ENCODE data around the gene APOE.
"Not testable (repeated sequence)": the region's sequence is repeated elsewhere in the genome, so short reads cannot be mapped to it uniquely, and the experiment has no call there.

APOE gene

DNA sequence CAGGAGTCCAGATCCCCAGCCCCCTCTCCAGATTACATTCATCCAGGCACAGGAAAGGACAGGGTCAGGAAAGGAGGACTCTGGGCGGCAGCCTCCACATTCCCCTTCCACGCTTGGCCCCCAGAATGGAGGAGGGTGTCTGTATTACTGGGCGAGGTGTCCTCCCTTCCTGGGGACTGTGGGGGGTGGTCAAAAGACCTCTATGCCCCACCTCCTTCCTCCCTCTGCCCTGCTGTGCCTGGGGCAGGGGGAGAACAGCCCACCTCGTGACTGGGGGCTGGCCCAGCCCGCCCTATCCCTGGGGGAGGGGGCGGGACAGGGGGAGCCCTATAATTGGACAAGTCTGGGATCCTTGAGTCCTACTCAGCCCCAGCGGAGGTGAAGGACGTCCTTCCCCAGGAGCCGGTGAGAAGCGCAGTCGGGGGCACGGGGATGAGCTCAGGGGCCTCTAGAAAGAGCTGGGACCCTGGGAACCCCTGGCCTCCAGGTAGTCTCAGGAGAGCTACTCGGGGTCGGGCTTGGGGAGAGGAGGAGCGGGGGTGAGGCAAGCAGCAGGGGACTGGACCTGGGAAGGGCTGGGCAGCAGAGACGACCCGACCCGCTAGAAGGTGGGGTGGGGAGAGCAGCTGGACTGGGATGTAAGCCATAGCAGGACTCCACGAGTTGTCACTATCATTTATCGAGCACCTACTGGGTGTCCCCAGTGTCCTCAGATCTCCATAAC lies at the start of gene APOE:
TSS of gene APOE (plus strand) at position 360 of the 724 bp plus-strand sequence. CDS start 829 bp downstream, outside the sequence.
- DNase-seq (ENCODE audit: low read depth in 2 of 2) = no peak

DNA sequence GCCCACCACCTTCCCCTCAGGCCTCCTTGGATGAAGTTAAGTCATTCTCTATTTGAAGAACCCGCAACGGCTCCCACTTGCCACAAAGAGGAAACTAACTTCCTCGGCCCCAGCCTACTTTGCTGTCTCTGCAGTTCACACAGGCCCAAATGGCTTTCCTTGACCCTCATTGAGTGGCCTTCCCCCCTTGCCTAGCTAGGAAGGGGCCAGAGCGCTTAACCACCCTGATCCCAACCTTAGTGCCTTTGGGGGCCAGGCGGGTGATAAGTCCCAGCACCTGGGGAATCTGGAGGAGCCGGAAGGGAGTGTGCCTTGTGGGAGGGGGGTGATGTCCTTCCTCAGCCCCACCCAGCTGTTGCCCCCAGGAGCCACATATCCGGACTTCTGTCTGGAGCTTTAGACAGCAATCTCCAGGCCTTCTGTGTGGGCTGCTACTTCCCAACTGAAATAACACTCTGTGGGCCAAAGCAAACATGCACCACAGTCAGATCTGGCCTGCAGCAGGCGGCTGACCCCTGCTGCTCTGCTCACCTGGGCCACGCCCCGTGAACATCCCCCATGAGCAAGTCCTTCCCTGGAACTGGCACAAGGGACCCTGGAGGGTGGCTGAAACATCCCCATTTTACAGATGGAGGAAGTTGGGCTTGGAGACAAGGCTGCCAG lies 49.0 kb upstream of the APOE start:
- no peak for DNase-seq (ENCODE audit: low read depth in 2 of 2)

DNA sequence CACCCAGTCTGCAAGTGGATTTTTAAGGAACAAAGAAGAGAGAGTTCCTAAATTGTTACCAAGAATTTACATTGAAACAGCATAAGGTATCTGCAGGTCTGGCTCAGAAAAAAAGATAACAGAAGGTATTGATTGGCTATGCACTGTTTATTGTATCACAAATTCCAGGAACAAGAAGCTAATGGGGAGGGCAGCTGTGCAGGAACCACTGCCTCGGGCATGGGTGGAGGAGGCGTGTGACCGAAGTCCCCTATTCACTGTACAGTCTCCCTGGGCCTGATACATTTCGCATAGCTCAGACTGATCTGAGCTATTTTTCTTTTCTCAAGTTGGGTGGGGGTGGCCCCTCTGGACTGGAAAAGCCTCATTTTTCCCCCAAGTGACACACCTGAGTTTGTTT lies 47.8 kb upstream of the APOE start:
- no peak for DNase-seq (ENCODE audit: low read depth in 2 of 2)

DNA sequence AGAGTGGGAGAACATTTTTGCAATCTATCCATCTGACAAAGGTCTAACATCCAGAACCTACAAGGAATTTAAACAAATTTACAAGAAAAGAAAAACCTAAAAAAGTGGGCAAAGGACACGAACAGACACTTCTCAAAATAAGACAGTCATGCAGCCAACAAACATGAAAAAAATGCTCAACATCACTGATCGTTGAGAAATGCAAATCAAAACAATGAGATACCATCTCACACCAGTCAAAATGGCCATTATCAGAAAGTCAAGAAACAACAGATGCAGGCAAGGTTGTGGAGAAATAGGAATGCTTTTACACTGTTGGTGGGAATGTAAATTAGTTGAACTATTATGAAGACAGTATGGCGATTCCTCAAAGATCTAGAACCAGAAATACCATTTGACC lies 44.0 kb upstream of the APOE start:
- not testable (repeated sequence) for DNase-seq (ENCODE audit: low read depth in 2 of 2)

DNA sequence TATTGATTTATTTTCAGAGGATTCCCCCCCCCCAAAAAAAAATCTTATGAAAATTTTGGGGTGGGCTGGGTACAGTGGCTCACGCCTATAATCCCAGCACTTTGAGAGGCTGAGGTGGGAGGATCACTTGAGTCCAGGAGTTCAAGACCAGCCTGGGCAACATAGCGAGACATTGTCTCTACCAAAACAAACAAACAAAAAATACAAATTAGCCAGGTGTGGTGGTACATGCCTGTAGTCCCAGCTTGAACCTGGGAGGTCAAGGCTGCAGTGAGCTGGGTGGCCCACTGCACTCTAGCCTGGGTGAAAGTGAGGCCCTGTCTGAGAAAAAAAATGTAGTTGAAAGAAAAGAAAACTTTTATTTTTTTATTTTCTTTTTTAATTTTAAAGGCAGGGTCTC lies 41.6 kb upstream of the APOE start:
- DNase-seq (ENCODE audit: low read depth in 2 of 2) = no peak

DNA sequence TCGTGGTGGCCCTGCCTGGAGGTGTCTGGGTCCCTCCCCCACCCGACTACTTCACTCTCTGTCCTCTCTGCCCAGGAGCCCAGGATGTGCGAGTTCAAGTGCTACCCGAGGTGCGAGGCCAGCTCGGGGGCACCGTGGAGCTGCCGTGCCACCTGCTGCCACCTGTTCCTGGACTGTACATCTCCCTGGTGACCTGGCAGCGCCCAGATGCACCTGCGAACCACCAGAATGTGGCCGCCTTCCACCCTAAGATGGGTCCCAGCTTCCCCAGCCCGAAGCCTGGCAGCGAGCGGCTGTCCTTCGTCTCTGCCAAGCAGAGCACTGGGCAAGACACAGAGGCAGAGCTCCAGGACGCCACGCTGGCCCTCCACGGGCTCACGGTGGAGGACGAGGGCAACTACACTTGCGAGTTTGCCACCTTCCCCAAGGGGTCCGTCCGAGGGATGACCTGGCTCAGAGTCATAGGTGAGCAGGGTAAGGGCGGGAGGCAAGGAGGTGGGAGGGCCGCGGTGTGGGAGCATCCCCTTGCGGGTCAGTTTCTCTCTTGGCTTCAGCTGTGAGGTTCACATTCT lies 40.3 kb upstream of the APOE start:
- no peak for DNase-seq (ENCODE audit: low read depth in 2 of 2)

DNA sequence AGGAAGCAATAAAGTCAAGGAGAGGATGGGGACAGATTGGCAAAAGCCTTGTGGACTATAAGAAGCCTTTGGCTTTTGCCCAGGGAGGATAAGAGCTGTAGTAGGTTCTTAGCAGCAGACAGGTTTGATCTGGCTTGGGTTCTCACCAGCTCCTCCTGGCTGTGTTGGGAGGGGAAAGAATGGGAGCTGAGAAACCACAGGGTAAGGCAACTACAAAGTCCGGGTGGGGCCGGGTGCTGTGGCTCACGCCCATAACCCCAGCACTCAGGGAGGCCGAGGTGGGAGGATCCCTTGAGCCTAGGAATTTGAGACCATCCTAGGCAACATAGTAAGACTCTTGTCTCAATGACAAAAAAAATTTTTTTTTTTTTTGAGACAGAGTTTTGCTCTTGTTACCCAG lies 38.9 kb upstream of the APOE start:
- DNase-seq (ENCODE audit: low read depth in 2 of 2) = no peak

DNA sequence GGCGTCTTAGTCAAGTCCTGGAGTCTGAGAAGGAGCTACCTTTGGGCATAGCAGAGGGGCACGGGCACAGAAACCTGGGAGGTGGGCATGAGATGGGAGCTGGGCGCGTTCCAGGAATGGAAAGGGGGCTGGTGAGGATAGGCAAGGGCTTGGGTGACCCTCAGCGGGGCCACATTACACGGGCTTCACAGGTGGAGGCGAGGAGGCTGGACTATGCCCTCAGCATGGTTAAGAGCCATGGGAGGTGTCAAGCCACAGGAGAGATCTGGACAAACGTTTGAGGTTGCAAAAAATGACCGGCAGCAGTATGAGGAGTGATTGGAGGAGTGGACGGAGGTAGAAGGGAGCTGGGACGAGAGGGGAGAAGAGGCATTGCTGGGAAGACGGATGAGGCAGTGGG lies 38.0 kb upstream of the APOE start:
- no peak for DNase-seq (ENCODE audit: low read depth in 2 of 2)

DNA sequence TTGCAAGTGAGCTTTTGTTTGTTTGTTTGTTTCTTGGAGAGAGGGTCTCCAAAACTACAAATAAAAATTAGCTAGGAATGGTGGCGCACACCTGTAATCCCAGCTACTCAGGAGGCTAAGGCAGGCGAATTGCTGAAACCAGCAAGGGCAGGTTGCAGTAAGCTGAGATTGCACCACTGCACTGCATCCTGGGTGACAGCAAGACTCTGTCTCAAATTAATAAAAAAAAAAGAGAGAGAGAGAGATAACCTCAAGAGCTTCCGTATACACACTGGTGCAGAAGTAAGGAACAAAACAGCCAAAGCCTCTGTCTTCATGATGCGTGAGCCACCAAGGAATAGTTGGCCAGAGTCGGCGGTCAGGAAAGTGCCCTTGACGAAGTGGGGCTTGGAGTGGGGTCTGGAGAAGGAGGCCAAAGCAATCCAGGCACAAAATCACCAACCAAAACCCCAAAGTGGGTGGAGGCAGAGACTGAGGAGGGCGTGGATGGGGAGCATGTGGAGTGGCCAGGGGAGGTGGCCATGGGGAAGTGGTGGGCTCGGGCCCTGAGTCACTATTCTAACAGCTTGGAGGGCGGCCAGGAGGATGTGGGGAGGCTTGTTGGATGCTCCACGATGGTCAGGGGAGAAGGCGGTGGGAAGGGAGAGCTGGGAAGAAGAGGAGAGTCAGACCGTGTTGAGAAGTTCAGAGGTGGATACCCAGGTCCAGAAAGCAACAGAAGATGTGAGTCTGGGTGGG lies 35.7 kb upstream of the APOE start:
- no peak for DNase-seq (ENCODE audit: low read depth in 2 of 2)

DNA sequence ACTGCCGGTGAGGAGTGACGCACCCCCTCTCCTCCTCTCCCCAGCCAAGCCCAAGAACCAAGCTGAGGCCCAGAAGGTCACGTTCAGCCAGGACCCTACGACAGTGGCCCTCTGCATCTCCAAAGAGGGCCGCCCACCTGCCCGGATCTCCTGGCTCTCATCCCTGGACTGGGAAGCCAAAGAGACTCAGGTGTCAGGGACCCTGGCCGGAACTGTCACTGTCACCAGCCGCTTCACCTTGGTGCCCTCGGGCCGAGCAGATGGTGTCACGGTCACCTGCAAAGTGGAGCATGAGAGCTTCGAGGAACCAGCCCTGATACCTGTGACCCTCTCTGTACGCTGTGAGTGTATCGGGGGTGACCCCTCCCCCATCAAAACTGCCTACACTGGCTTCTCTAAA lies 33.8 kb upstream of the APOE start:
- DNase-seq (ENCODE audit: low read depth in 2 of 2) = no peak

DNA sequence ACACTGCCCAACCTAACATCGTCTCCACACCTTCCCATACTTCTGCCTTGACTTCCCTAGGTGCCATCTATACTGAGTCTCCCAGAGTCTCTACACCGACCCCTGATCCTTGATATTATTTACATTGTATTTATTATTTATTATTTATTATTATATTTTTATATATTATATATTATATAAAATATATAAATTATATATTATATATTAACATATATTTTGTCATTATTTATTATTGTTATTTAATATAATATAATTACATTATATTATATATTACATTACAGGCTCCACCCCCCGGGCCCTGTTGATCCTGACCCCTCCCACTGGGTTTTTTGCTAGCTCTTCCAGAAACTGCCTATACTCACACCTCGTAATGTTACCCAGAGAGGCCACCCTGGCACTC lies 32.9 kb upstream of the APOE start:
- DNase-seq (ENCODE audit: low read depth in 2 of 2) = no peak

DNA sequence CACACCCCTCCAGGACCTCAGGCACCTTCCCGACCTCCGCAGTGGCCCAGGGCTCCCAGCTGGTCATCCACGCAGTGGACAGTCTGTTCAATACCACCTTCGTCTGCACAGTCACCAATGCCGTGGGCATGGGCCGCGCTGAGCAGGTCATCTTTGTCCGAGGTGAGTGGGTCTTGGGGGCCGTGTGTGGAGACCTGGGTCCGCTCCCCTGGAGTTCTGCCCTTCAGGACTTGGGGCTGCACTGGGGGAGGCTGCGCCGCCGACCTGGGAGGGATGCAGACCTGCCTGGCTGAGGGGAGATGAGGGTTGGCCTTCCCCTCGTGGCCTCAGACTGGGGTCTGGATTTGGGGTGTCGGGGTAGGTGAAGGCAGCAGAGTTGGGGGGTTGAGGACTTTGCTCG lies 31.3 kb upstream of the APOE start:
- no peak for DNase-seq (ENCODE audit: low read depth in 2 of 2)

DNA sequence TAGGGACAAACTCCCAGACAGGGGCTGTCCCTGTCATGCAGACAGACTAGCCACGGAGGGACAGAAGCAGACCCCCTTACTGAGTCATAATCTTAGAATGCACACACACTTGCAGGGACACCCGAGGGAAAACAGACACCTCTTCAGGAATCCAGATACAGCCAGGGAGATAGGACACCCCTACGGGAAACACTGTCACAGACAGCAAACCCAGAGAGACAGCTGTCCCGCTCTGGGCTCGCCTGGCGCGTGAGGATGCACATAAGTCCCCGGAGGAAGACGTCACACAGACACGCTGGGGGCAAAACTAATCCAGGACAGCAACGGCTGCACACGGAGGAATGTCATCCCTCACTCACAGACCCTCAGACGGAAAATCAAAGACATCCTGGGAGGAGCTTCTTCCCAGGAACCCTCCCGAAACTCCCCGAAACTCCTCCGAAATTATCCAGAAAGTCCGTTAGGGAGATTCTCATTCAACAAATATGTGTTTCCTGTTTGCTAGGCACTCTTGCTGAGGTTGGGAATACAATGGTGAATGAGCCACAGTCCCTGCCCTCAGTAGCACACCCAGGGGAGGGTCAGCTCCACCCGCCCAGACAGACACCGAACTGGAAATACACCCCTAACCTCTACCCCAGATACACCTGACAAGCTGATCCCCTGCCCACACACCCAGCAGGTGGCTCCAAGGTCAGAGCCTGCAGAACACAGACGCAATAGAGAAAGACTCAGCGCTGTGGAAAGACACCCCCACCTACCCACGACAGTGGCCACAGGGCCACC lies 29.7 kb upstream of the APOE start:
- DNase-seq (ENCODE audit: low read depth in 2 of 2) = no peak

DNA sequence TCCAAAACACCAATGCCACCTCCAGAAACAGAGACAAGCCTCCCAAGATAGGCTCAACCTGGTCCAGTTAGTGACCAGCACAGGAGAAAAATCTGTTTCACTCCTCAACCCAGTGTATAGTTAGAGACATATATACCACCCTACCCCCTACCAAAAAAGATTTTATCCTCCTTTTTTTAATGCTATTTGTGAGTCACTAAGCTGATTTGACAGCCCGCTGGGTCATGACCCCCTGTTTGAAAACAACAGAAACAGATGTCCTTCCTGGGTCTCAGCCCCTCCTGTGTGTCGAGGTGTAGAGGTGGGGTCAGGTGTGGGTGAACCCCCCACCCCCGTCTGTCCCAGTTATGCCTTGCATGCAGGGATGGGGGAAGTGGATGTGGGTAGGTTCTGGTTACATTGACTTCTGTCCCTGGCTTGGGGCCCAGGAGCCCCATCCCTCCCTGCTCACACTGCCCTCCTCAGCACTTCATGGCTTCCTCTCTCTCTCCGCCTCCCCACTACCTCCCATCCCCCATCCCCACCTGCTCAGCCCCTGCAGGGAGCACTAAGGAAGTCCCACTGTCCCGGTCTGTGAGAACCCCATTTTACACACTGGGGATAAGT lies 28.6 kb upstream of the APOE start:
- no peak for DNase-seq (ENCODE audit: low read depth in 2 of 2)

DNA sequence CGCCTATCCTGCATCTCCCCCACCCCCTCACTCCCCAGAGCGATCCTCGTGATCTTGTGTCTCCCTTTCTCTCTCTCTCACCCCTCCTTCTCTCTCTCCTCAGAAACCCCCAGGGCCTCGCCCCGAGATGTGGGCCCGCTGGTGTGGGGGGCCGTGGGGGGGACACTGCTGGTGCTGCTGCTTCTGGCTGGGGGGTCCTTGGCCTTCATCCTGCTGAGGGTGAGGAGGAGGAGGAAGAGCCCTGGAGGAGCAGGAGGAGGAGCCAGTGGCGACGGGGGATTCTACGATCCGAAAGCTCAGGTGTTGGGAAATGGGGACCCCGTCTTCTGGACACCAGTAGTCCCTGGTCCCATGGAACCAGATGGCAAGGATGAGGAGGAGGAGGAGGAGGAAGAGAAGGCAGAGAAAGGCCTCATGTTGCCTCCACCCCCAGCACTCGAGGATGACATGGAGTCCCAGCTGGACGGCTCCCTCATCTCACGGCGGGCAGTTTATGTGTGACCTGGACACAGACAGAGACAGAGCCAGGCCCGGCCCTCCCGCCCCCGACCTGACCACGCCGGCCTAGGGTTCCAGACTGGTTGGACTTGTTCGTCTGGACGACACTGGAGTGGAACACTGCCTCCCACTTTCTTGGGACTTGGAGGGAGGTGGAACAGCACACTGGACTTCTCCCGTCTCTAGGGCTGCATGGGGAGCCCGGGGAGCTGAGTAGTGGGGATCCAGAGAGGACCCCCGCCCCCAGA lies 27.3 kb upstream of the APOE start:
- DNase-seq (ENCODE audit: low read depth in 2 of 2) = no peak

DNA sequence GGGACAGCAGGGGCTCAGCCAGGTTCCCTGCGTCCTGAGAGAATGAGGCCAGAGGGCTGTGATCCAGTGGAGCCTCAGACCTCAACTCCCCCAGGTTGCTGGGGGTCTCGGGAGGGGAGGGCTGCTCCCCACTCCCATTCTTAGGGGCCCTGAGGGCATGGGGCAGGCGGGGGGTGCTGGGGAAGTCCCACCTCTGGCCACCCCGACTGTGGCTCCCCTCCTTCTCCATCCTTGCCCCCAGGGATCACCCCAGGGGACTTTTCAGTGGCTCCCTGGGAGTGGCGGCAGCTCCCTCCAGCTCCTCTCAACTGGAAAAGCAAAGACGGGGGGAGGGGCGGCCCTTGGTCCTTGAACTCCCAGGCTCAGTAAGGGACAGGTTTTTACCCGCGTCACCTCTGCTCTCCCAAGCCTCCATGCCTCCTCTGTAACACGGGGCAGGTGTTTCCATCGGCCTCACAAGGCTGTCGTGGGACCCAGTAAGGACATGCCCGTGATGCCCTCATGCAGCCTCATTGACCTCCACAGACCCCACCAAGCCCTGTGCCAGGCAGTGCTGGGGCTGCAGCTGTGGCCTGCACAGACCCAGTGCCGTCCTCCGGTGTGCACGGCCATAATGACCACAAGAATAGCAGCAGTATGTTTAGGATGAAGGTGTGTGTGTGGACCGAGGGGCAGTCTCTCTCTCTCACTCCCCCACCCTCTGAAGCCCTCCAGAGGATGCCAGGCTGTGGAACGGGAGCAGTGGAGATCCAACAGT lies 26.1 kb upstream of the APOE start:
- DNase-seq (ENCODE audit: low read depth in 2 of 2) = no peak

DNA sequence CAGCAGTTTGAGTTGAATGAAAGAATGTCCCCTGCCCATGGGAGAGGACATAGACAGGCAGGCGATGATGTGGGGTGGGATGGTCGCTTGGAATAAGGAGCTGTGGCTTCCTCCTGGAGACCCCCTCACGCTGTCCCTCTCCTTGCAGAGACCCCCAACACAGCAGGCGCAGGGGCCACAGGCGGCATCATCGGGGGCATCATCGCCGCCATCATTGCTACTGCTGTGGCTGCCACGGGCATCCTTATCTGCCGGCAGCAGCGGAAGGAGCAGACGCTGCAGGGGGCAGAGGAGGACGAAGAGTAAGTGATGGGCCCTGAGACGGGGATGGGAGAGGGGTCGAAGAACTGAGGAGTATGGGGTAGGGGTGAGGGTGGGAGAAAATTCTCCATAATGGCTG lies 23.5 kb upstream of the APOE start:
- no peak for DNase-seq (ENCODE audit: low read depth in 2 of 2)

DNA sequence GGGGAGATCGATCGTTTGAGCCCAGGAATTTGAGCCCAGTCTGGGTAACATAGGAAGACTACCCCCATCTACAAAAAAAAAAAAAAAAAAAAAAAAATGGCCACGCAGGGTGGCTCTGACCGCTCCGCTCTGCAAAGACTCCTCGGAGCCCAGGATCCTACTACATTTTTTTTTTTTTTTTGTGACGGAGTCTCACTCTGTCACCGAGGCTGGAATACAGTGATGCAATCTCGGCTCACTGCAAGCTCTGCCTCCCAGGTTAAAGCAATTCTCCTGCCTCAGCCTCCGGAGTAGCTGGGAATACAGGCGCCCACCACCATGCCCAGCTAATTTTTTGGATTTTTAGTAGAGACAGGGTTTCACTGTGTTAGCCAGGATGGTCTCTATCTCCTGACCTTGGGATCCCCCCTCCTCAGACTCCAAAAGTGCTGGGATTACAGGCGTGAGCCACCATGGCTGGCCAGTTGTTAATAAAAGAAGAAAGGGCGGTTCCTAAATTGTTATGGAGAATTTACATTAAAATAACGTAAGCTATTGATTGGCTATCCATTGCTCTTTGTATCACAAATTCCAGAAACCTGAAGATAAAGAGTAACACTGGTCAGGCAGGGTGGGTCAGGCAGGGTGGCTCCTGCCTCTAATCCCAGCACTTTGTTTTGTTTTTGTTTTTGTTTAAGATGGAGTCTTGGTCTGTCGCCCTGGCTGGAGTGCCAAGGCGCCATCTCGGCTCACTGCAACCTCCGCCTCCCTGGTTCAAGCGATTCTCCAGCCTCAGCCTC lies 22.8 kb upstream of the APOE start:
- DNase-seq (ENCODE audit: low read depth in 2 of 2) = not testable (repeated sequence)

DNA sequence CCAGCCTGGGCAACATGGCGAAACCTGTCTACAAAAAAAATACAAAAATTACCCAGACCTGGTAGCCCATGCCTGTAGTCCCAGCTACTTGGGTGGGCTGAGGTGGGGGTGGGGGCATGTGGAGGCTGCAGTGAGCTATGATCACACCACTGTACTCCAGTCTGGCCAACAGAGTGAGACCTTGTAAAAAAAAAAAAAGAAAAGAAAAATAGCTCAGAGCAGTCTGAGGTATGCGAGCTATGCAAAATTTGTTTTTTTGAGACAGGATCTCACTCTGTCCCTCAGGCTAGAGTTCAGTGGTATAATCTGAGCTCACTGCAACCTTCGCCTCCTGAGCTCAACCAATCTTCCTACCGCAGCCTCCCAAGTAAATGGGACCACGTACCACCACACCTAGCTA lies 21.7 kb upstream of the APOE start:
- no peak for DNase-seq (ENCODE audit: low read depth in 2 of 2)
